CD14-positive monocyte (primary cell): ENCODE results near the gene SCAPER. TPM values are rescaled to one million over a fixed set of nuclear protein-coding genes. Genes with fewer than 3 reads are reported as not detected.

Experiments
- DNase-seq, 3 donors: peaks; one replicate each; pipeline ENCODE4 v3.0.0-alpha.2; 2011 to 2022
- H2AFZ ChIP-seq: 2 replicates; pipeline ENCODE4 v1.6.0; 2012; ENCODE audit warnings: mild to moderate bottlenecking, low read depth, low read length, inconsistent platforms; ENCODE audit not compliant: insufficient read depth, poor library complexity, severe bottlenecking
- H3K27ac ChIP-seq, 2 donors: 1 replicate in 1 of 2; 2 replicates in 1 of 2; pipeline ENCODE4 v1.5.1; 2012 to 2013; ENCODE audit warnings: low read length in 2 of 2, control low read depth in 1 of 2, inconsistent platforms in 1 of 2, low read depth in 1 of 2, mild to moderate bottlenecking in 1 of 2
- H3K27me3 ChIP-seq, 2 donors: one replicate each; pipeline versions ENCODE4 v1.6.0 to v1.6.1; 2011 to 2013; ENCODE audit warnings: low read length in 2 of 2; ENCODE audit not compliant: control insufficient read depth in 2 of 2, insufficient read depth in 2 of 2
- H3K36me3 ChIP-seq, 2 donors: replicated peaks in 1 of 2; 1 replicate in 1 of 2; 2 replicates in 1 of 2; pipeline versions ENCODE4 v1.5.1 to v1.6.1; 2012 to 2013; ENCODE audit warnings: low read length in 2 of 2, control low read depth in 1 of 2, inconsistent platforms in 1 of 2, mild to moderate bottlenecking in 1 of 2; ENCODE audit not compliant: insufficient read depth in 2 of 2, control insufficient read depth in 1 of 2
- H3K4me1 ChIP-seq, 2 donors: 1 replicate in 1 of 2; 2 replicates in 1 of 2; pipeline versions ENCODE4 v1.5.1 to v1.6.1; 2012 to 2013; ENCODE audit warnings: low read length in 2 of 2, control low read depth in 1 of 2, inconsistent platforms in 1 of 2, mild to moderate bottlenecking in 1 of 2, moderate library complexity in 1 of 2; ENCODE audit not compliant: insufficient read depth in 2 of 2, control insufficient read depth in 1 of 2
- H3K4me2 ChIP-seq: replicated peaks from 2 replicates; pipeline ENCODE3; 2012; ENCODE audit warnings: low read length, moderate library complexity, mild to moderate bottlenecking; ENCODE audit not compliant: poor library complexity, severe bottlenecking; ENCODE audit errors: extremely low read depth
- H3K4me3 ChIP-seq, 3 experiments: fragments of 200-600 bp in 1 of 3; sonication (generic) in 1 of 3; replicated peaks in 1 of 3; 1 replicate in 2 of 3; 2 replicates in 1 of 3; pipeline ENCODE4 v1.5.1; 2011 to 2013; ENCODE audit warnings: low read length in 3 of 3, mild to moderate bottlenecking in 3 of 3, control low read depth in 2 of 3, low read depth in 2 of 3, inconsistent platforms in 1 of 3, moderate library complexity in 1 of 3
- H3K79me2 ChIP-seq: 2 replicates; pipeline ENCODE4 v1.6.0; 2012; ENCODE audit warnings: mild to moderate bottlenecking, control low read depth, inconsistent platforms, low read length, moderate library complexity; ENCODE audit not compliant: insufficient read depth
- H3K9ac ChIP-seq: 2 replicates; pipeline ENCODE4 v1.6.0; 2017; ENCODE audit warnings: low read length, mild to moderate bottlenecking; ENCODE audit not compliant: insufficient read depth, poor library complexity, severe bottlenecking
- H3K9me3 ChIP-seq, 2 donors: replicated peaks in 1 of 2; 1 replicate in 1 of 2; 2 replicates in 1 of 2; pipeline versions ENCODE4 v1.5.1 to v1.6.1; 2012 to 2013; ENCODE audit warnings: low read length in 2 of 2, control low read depth in 1 of 2; ENCODE audit not compliant: control insufficient read depth in 1 of 2, insufficient read depth in 1 of 2
- H4K20me1 ChIP-seq: 2 replicates; pipeline ENCODE4 v1.6.0; 2012; ENCODE audit warnings: mild to moderate bottlenecking, low read length, control low read depth, moderate library complexity; ENCODE audit not compliant: insufficient read depth
- H3K27ac Mint-ChIP-seq, 7 donors: one replicate each; pipeline ENCODE4 v1.8.0; 2020; ENCODE audit warnings: mild to moderate bottlenecking in 7 of 7, mixed read lengths in 7 of 7, moderate library complexity in 6 of 7, inconsistent platforms in 2 of 7
- H3K27me3 Mint-ChIP-seq, 3 donors: one replicate each; pipeline ENCODE4 v1.8.0; 2021 to 2022; ENCODE audit warnings: low read depth in 3 of 3, mild to moderate bottlenecking in 3 of 3, mixed read lengths in 3 of 3, moderate library complexity in 3 of 3, inconsistent platforms in 1 of 3
- H3K36me3 Mint-ChIP-seq, 2 donors: one replicate each; pipeline ENCODE4 v1.8.0; 2020; ENCODE audit warnings: mixed read lengths in 2 of 2, inconsistent platforms in 1 of 2, mild to moderate bottlenecking in 1 of 2
- H3K4me1 Mint-ChIP-seq: one replicate; pipeline ENCODE4 v1.8.0; 2020; ENCODE audit warnings: mild to moderate bottlenecking, mixed read lengths
- H3K4me3 Mint-ChIP-seq, 2 donors: one replicate each; pipeline ENCODE4 v1.8.0; 2020; ENCODE audit warnings: mild to moderate bottlenecking in 2 of 2, mixed read lengths in 2 of 2, moderate library complexity in 1 of 2
- H3K9me3 Mint-ChIP-seq, 7 donors: one replicate each; pipeline ENCODE4 v1.8.0; 2020 to 2022; ENCODE audit warnings: mixed read lengths in 7 of 7, mild to moderate bottlenecking in 6 of 7, moderate library complexity in 6 of 7, inconsistent platforms in 2 of 7
- CTCF ChIP-seq: fragments of 200-600 bp; IDR thresholded peaks from one replicate; pipeline ENCODE4 v1.8.0; 2022; ENCODE audit warnings: antibody characterized with exemption, mild to moderate bottlenecking
- WGBS: methylation state at CpG from one replicate; pipeline ENCODE4 v1.1.5; 2013; ENCODE audit warnings: missing lambda C conversion rate; ENCODE audit not compliant: insufficient coverage; 5-methylcytosine and 5-hydroxymethylcytosine counted together
- intact Hi-C, 2 donors: fragments of 100-400 bp; cut with micrococcal nuclease; formaldehyde crosslinking; loops; one replicate each; pipeline versions ENCODE4 v1.15.0 to v1.15.1; 2023
- polyA plus RNA-seq, 3 donors: library from polyadenylated mRNA; depleted of rRNA in 1 of 3; unstranded in 2 of 3; stranded (reverse) in 1 of 3; fragments of 300-500 nt in 2 of 3; fragments of >200 nt in 1 of 3; fragmentation: Illumina TruSeq in 2 of 3; gene quantifications; 1 replicate in 2 of 3; 2 replicates in 1 of 3; pipeline ENCODE4 v1.2.3, GENCODE V29; 2012 to 2021

SCAPER gene
- polyA plus RNA-seq, 3 donors: 2.5 to 5.4 (median 4.2) TPM

DNA sequence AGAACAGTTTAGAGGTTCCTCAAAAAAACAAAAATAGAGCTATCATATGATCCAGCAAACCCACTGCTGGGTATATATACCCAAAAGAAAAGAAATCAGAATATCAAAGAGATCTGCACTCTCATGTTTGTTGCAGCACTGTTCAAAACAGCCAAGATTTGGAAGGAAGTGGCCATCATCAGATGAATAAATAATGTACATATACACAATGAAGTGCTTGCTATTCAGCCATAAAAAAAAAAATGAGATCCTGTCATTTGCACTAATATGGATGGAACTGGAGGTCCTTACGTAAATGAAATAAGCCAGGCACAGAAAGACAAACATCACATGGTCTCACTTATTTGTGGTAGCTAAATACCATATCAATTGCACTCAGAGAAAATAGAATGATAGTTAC is 58.4 kb downstream of the SCAPER start:
- H3K4me3 Mint-ChIP-seq: no peak overlapping the region
- Histone ChIP-seq H3K4me3 (no peak overlapping the region), H3K79me2 (no peaks in the 10 kb centered on the region), H3K9me3 (peaks cover 3 to 11% of the 10 kb centered on the region in 2 donors), H3K9ac (no peak overlapping the region), H3K4me1 (no peaks in the 10 kb centered on the region), H2AFZ (no peak overlapping the region), H3K36me3 (peaks cover 7 to 29% of the 10 kb centered on the region in 2 donors), H3K4me2 (no peak overlapping the region), H3K27me3 (no peaks in the 10 kb centered on the region), H4K20me1 (no peaks in the 10 kb centered on the region), H3K27ac (no peak overlapping the region)
- intact Hi-C loops: no loop called here
- peaks cover 6% of the 10 kb centered on the region for H3K4me1 Mint-ChIP-seq
- no CpG with 5 or more reads among the region's 1 CpG for WGBS
- DNase-seq: no peak
- peaks cover 29 to 31% of the 10 kb centered on the region in 2 donors for H3K36me3 Mint-ChIP-seq
- H3K9me3 Mint-ChIP-seq: peaks cover 6 to 26% (median 17%) of the 10 kb centered on the region in 7 donors
- H3K27me3 Mint-ChIP-seq: peaks cover 0 to 2% (median 0%) of the 10 kb centered on the region in 3 donors
- no peak for TF ChIP-seq CTCF
- H3K27ac Mint-ChIP-seq: no peak overlapping the region

GRCh38 chr15:76844096-76844495 is 61.0 kb downstream of the SCAPER start:
- Histone ChIP-seq H3K79me2 (no peaks in the 10 kb centered on the region), H3K36me3 (peaks cover 0 to 3% of the 10 kb centered on the region in 2 donors), H3K9me3 (no peaks in the 10 kb centered on the region), H4K20me1 (no peaks in the 10 kb centered on the region), H3K4me2 (no peak overlapping the region), H2AFZ (no peak overlapping the region), H3K4me1 (no peaks in the 10 kb centered on the region), H3K27me3 (no peaks in the 10 kb centered on the region), H3K27ac (no peak overlapping the region), H3K4me3 (no peak overlapping the region), H3K9ac (no peak overlapping the region)
- Mint-ChIP-seq H3K36me3 (peaks cover 8 to 11% of the 10 kb centered on the region in 2 donors), H3K27me3 (no peaks in the 10 kb centered on the region), H3K4me3 (no peak overlapping the region), H3K9me3 (peaks cover under 1 to 3% (median 2%) of the 10 kb centered on the region in 7 donors), H3K27ac (no peak overlapping the region), H3K4me1 (peaks cover 6% of the 10 kb centered on the region)
- intact Hi-C loops: no loop called here
- no peak for DNase-seq
- no peak for TF ChIP-seq CTCF
- no CpG with 5 or more reads among the region's 3 CpGs for WGBS
